Ishikawa (cell line): ENCODE measurements around the gene RABAC1.

Source experiments
- CEBPB ChIP-seq: IDR thresholded peaks from 2 replicates; pipeline ENCODE4 v1.6.1; 2012
- CREB1 ChIP-seq: IDR thresholded peaks from 2 replicates; pipeline ENCODE4 v1.6.1; 2012; ENCODE audit warnings: low read depth
- EGR1 ChIP-seq: IDR thresholded peaks from 2 replicates; pipeline ENCODE4 v1.6.1; 2012
- EP300 ChIP-seq: IDR thresholded peaks from 2 replicates; pipeline ENCODE4 v1.6.1; 2012; ENCODE audit warnings: borderline replicate concordance
- FOXM1 ChIP-seq: IDR thresholded peaks from 2 replicates; pipeline ENCODE4 v1.6.1; 2012; ENCODE audit warnings: low read depth, borderline replicate concordance
- NFIC ChIP-seq: IDR thresholded peaks from 2 replicates; pipeline ENCODE4 v1.6.1; 2012
- RAD21 ChIP-seq: IDR thresholded peaks from 2 replicates; pipeline ENCODE4 v1.6.1; 2012; ENCODE audit warnings: low read depth
- REST ChIP-seq: IDR thresholded peaks from 2 replicates; pipeline ENCODE4 v1.6.1; 2012; ENCODE audit warnings: low read depth, mild to moderate bottlenecking
- TAF1 ChIP-seq: IDR thresholded peaks from 2 replicates; pipeline ENCODE4 v1.6.1; 2012; ENCODE audit warnings: low read depth, mild to moderate bottlenecking
- TCF12 ChIP-seq: IDR thresholded peaks from 2 replicates; pipeline ENCODE4 v1.6.1; 2012; ENCODE audit warnings: low read depth
- TEAD4 ChIP-seq: IDR thresholded peaks from 2 replicates; pipeline ENCODE4 v1.6.1; 2012
- USF1 ChIP-seq: IDR thresholded peaks from 2 replicates; pipeline ENCODE4 v1.6.1; 2012
- YY1 ChIP-seq: IDR thresholded peaks from 2 replicates; pipeline ENCODE4 v1.6.1; 2012; ENCODE audit warnings: low read depth
- ZBTB7A ChIP-seq: IDR thresholded peaks from 2 replicates; pipeline ENCODE4 v1.6.1; 2012; ENCODE audit warnings: low read depth
- TF ChIP-seq, protein P1 (sequence below): IDR thresholded peaks from 2 replicates; pipeline ENCODE4 v1.6.1; 2012

Gene RABAC1

DNA sequence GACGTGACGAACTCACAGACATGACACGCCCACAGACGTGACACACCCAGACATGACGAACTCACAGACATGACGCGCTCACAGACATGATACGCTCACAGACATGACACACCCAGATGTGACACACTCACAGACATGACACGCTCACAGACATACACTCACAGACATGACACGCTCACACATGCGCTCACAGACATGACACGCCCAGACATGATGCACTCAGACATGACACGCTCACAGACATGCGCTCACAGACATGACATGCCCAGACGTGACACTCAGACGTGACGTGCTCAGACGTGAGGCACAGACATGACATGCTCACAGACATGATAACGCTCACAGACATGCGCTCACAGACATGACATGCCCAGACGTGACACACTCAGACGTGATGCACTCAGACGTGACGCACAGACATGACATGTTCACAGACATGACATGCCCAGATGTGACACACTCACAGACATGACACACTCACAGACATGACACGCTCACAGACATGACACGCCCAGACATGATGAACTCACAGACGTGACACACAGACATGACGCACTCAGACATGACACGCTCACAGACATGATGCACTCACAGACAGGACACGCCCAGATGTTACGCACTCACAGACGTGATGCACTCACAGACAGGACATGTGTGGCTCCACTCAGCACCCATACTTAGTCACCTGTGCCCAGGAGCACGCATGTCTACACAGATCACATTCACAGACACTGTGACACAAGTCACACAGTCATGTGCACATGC, 39.0 kb downstream of the RABAC1 start:
- no peak for TF ChIP-seq REST
- TF ChIP-seq RAD21, result no peak
- no peak for TF ChIP-seq CEBPB
- TF ChIP-seq TAF1, result no peak
- no peak for TF ChIP-seq ZBTB7A
- TF ChIP-seq TCF12, result no peak
- TF ChIP-seq YY1, result no peak
- no peak for TF ChIP-seq EP300
- TF ChIP-seq, protein P1, sequence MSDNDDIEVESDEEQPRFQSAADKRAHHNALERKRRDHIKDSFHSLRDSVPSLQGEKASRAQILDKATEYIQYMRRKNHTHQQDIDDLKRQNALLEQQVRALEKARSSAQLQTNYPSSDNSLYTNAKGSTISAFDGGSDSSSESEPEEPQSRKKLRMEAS, result no peak

DNA sequence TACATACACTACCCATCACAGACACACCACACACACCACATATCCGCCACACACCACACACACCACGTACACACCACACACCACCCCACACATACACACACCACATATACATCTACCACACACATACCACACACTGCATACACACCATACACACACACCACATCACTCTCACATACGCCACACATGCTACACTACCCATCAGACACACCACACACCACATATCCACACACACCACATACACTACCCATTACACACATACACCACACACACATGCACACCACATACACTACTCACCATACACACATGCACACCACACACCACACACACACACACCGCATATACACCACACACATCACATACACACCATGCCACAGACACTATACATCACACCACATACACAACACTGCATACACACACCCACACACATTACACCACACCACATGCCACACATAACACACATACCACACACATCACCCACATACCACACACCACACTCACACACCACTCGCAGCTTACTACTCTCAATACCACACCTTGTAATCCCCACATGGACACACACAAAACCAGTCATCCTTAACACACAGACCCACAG, 40.4 kb downstream of the RABAC1 start:
- TF ChIP-seq NFIC, result no peak
- no peak for TF ChIP-seq CREB1
- TF ChIP-seq TCF12, result no peak
- TF ChIP-seq RAD21, result no peak
- TF ChIP-seq CEBPB, result no peak
- TF ChIP-seq EP300, result no peak
- no peak for TF ChIP-seq USF1
- no peak for TF ChIP-seq TEAD4
- TF ChIP-seq ZBTB7A, result no peak
- TF ChIP-seq, protein P1, result no peak
- TF ChIP-seq EGR1, result no peak
- TF ChIP-seq REST, result no peak
- TF ChIP-seq YY1, result no peak
- TF ChIP-seq TAF1, result no peak
- no peak for TF ChIP-seq FOXM1

DNA sequence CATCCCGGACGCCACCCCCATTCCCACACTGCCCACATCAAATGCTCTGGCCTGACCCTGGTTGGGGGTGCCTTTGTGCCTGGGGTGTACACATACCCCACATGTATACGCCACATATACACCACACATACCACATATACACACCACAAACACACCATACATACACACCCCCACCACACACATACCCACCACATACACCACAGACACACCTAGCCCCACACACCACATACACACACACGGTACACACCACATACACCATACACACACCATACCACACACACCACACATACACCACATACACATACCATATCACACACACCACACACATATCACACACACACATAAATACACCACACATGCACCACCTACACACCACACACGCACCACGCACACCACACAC, 41.0 kb downstream of the RABAC1 start:
- TF ChIP-seq EP300 (no peak), FOXM1 (no peak), CREB1 (no peak), USF1 (no peak), TAF1 (no peak), TCF12 (no peak), CEBPB (no peak), REST (no peak), ZBTB7A (no peak), NFIC (no peak)
- TF ChIP-seq, protein P1, result no peak

DNA sequence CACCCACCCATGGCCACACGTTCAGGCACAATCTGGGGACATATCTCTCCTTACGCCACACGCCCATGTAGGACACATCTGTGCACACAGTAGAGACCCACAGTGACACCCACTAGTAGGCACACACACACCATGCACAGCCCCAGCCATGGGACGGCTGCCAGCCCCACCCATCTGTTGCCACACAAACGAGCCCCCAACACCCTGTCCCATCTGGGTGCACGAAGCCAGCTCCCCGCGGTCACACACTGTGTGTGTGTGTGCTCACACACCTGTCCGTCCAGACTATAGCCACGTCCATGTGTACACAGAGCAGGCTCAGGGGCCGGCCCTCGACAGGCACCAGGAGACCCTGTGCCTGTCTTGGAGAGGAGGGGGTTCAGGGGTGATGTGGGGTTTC, 41.4 kb downstream of the RABAC1 start:
- no peak for TF ChIP-seq EGR1
- no peak for TF ChIP-seq ZBTB7A
- TF ChIP-seq FOXM1, result no peak
- no peak for TF ChIP-seq TEAD4
- no peak for TF ChIP-seq YY1
- no peak for TF ChIP-seq EP300
- TF ChIP-seq NFIC, result no peak
- TF ChIP-seq CEBPB, result no peak
